GM23338 (cell line): ENCODE data around the gene NIPSNAP3A. TPM values are rescaled to one million over a fixed set of nuclear protein-coding genes. Genes with fewer than 3 reads are reported as not detected.
"Not testable (repeated sequence)": the region's sequence is repeated elsewhere in the genome, so short reads cannot be mapped to it uniquely, and the experiment has no call there.

ENCODE experiments used
- ATAC-seq: fragments of 200-7000 bp; cut with Tn5 transposase; 3 replicates; pipeline ENCODE4 v1.9.1; 2020
- DNase-seq: peaks from one replicate; pipeline ENCODE4 v3.0.0-alpha.2; 2015; ENCODE audit warnings: low spot score
- H2AFZ ChIP-seq: fragments of 200-600 bp; sonication (generic); 2 replicates; pipeline ENCODE4 v1.8.0; 2016; ENCODE audit warnings: antibody characterized with exemption, mild to moderate bottlenecking, moderate library complexity
- H3F3A ChIP-seq: fragments of 200-600 bp; sonication (generic); replicated peaks from 2 replicates; pipeline ENCODE4 v1.8.0; 2017; ENCODE audit warnings: antibody characterized with exemption, mixed run types, low read depth
- H3K27ac ChIP-seq: fragments of 200-600 bp; sonication (generic); 2 replicates; pipeline ENCODE4 v1.6.1; 2016; ENCODE audit warnings: low read depth
- H3K27me3 ChIP-seq: fragments of 200-600 bp; sonication (generic); 2 replicates; pipeline ENCODE4 v1.8.0; 2016; ENCODE audit warnings: mild to moderate bottlenecking, mixed run types, moderate library complexity; ENCODE audit not compliant: insufficient read depth
- H3K36me3 ChIP-seq: fragments of 200-600 bp; sonication (generic); 2 replicates; pipeline ENCODE4 v1.8.0; 2016; ENCODE audit warnings: mild to moderate bottlenecking; ENCODE audit not compliant: insufficient read depth
- H3K4me1 ChIP-seq: fragments of 200-600 bp; sonication (generic); 2 replicates; pipeline ENCODE4 v1.8.0; 2016; ENCODE audit warnings: mild to moderate bottlenecking, moderate library complexity; ENCODE audit not compliant: insufficient read depth
- H3K4me2 ChIP-seq: fragments of 200-600 bp; sonication (generic); 2 replicates; pipeline ENCODE4 v1.7.1; 2017; ENCODE audit warnings: mixed run types
- H3K4me3 ChIP-seq: fragments of 200-600 bp; sonication (generic); 2 replicates; pipeline ENCODE4 v1.6.1; 2016; ENCODE audit warnings: mixed run types
- H3K79me2 ChIP-seq: fragments of 200-600 bp; sonication (generic); replicated peaks from 2 replicates; pipeline ENCODE4 v1.8.0; 2017; ENCODE audit warnings: mild to moderate bottlenecking; ENCODE audit not compliant: insufficient read depth
- H3K9me2 ChIP-seq: fragments of 200-600 bp; sonication (generic); 2 replicates; pipeline ENCODE4 v1.8.0; 2017; ENCODE audit not compliant: insufficient read depth
- H4K20me1 ChIP-seq: fragments of 200-600 bp; sonication (generic); replicated peaks from 2 replicates; pipeline ENCODE4 v1.8.0; 2017; ENCODE audit warnings: mild to moderate bottlenecking; ENCODE audit not compliant: insufficient read depth
- H3K27ac Mint-ChIP-seq: 2 replicates; pipeline ENCODE4 v1.8.0; 2020; ENCODE audit warnings: inconsistent platforms, mild to moderate bottlenecking, moderate library complexity, mixed read lengths
- H3K27me3 Mint-ChIP-seq: 3 replicates; pipeline ENCODE4 v1.8.0; 2022; ENCODE audit warnings: low read depth, mild to moderate bottlenecking, moderate library complexity, mixed read lengths, inconsistent platforms; ENCODE audit not compliant: insufficient read depth, poor library complexity
- H3K36me3 Mint-ChIP-seq: 3 replicates; pipeline ENCODE4 v1.8.0; 2021; ENCODE audit warnings: low read depth, mild to moderate bottlenecking, inconsistent platforms, moderate library complexity, mixed read lengths
- H3K4me1 Mint-ChIP-seq: 3 replicates; pipeline ENCODE4 v1.8.0; 2020; ENCODE audit warnings: mild to moderate bottlenecking, inconsistent platforms, mixed read lengths
- H3K4me3 Mint-ChIP-seq: 3 replicates; pipeline ENCODE4 v1.8.0; 2021; ENCODE audit warnings: moderate library complexity, mild to moderate bottlenecking, inconsistent platforms, mixed read lengths
- H3K9me3 Mint-ChIP-seq: 3 replicates; pipeline ENCODE4 v1.8.0; 2020; ENCODE audit warnings: moderate library complexity, mild to moderate bottlenecking, inconsistent platforms, mixed read lengths
- polyA plus RNA-seq: library from polyadenylated mRNA; unstranded; fragments of >200 nt; fragmentation: Nextera tagmentation; extraction: Ambion mirVana; gene quantifications from 2 replicates; pipeline ENCODE4 v1.2.1, GENCODE V29; 2016
- total RNA-seq: library from RNA; depleted of rRNA; stranded (reverse); fragments of >200 nt; shearing (Covaris generic); gene quantifications from 2 replicates; pipeline ENCODE4 v1.2.3, GENCODE V29; 2014
- TF ChIP-seq, protein P1 (sequence below): fragments of 250-450 bp; sonication (Bioruptor Pico); IDR thresholded peaks from 2 replicates; pipeline ENCODE4 v1.5.0; 2020; ENCODE audit warnings: mild to moderate bottlenecking, moderate library complexity
- TF ChIP-seq, protein P2 (sequence below), 2 experiments: fragments of 200-600 bp in 1 of 2; sonication (generic) in 1 of 2; conservative IDR thresholded peaks; 2 replicates each; pipeline versions ENCODE4 v1.5.1 to v1.6.1; 2016 to 2017; ENCODE audit warnings: antibody characterized with exemption in 2 of 2, low read depth in 2 of 2, mild to moderate bottlenecking in 2 of 2, moderate library complexity in 1 of 2

The NIPSNAP3A gene
- total and polyA plus RNA-seq, 2 experiments from 2014 or later, result 9.6 to 13.0 TPM

DNA sequence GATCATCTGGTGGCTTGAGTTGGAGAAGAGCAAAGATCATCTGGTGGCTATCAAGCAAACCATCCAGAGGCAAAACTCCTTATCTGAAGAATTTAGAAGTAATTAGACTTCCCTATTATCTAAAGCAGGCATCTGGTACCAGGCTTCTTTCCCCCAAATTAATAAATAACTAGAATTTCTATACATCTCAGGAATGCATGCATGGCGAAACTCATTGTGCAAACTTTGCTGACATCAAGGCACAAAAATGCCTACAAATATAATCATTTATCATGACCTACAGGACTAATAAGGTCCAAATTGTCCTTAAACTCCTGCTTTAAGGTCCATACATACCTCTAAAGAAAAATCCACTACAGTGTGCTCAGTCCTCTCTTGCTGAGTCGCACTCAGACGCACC, 47.2 kb upstream of the NIPSNAP3A start (continued):
- TF ChIP-seq, protein P1, sequence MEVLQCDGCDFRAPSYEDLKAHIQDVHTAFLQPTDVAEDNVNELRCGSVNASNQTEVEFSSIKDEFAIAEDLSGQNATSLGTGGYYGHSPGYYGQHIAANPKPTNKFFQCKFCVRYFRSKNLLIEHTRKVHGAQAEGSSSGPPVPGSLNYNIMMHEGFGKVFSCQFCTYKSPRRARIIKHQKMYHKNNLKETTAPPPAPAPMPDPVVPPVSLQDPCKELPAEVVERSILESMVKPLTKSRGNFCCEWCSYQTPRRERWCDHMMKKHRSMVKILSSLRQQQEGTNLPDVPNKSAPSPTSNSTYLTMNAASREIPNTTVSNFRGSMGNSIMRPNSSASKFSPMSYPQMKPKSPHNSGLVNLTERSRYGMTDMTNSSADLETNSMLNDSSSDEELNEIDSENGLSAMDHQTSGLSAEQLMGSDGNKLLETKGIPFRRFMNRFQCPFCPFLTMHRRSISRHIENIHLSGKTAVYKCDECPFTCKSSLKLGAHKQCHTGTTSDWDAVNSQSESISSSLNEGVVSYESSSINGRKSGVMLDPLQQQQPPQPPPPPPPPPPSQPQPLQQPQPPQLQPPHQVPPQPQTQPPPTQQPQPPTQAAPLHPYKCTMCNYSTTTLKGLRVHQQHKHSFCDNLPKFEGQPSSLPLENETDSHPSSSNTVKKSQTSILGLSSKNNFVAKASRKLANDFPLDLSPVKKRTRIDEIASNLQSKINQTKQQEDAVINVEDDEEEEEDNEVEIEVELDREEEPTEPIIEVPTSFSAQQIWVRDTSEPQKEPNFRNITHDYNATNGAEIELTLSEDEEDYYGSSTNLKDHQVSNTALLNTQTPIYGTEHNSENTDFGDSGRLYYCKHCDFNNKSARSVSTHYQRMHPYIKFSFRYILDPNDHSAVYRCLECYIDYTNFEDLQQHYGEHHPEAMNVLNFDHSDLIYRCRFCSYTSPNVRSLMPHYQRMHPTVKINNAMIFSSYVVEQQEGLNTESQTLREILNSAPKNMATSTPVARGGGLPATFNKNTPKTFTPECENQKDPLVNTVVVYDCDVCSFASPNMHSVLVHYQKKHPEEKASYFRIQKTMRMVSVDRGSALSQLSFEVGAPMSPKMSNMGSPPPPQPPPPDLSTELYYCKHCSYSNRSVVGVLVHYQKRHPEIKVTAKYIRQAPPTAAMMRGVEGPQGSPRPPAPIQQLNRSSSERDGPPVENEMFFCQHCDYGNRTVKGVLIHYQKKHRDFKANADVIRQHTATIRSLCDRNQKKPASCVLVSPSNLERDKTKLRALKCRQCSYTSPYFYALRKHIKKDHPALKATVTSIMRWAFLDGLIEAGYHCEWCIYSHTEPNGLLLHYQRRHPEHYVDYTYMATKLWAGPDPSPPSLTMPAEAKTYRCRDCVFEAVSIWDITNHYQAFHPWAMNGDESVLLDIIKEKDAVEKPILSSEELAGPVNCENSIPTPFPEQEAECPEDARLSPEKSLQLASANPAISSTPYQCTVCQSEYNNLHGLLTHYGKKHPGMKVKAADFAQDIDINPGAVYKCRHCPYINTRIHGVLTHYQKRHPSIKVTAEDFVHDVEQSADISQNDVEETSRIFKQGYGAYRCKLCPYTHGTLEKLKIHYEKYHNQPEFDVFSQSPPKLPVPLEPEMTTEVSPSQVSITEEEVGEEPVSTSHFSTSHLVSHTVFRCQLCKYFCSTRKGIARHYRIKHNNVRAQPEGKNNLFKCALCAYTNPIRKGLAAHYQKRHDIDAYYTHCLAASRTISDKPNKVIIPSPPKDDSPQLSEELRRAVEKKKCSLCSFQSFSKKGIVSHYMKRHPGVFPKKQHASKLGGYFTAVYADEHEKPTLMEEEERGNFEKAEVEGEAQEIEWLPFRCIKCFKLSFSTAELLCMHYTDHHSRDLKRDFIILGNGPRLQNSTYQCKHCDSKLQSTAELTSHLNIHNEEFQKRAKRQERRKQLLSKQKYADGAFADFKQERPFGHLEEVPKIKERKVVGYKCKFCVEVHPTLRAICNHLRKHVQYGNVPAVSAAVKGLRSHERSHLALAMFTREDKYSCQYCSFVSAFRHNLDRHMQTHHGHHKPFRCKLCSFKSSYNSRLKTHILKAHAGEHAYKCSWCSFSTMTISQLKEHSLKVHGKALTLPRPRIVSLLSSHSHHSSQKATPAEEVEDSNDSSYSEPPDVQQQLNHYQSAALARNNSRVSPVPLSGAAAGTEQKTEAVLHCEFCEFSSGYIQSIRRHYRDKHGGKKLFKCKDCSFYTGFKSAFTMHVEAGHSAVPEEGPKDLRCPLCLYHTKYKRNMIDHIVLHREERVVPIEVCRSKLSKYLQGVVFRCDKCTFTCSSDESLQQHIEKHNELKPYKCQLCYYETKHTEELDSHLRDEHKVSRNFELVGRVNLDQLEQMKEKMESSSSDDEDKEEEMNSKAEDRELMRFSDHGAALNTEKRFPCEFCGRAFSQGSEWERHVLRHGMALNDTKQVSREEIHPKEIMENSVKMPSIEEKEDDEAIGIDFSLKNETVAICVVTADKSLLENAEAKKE (CRISPR knock-in tag), result no peak

DNA sequence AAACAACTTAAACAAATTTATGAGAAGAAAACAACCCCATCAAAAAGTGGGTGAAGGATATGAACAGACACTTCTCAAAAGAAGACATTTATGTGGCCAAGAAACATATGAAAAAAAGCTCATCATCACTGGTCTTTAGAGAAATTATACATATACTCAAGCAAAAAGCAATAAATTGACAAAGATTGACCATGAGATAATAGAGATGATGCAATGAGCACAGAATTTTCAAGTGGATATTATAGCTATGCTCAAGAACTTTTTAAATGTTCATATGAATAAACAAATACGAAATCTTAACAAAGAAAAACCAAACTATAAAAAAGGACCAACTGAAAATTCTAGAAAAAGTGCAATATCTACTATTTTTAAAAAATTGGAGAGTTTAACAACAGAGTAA, 38.7 kb upstream of the NIPSNAP3A start:
- not testable (repeated sequence) for H3F3A ChIP-seq

DNA sequence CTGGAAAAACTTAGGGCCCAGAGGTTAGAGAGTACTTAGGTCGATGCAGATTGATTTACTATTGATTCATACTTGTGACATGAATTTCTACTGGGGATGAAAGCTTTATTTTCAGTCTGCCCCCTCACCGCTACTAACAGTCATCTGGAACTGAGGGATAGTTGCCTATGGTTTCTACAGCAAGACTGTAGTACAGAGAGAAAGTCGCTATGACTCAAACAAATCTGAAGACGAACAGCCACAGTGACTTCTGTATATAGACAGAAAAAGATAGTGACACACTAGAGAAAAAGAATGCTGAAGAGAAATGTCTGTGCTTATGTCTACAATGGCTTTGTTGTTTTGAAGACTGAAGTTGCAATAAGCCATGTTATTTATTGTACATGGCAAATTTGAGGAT, 35.9 kb upstream of the NIPSNAP3A start:
- TF ChIP-seq, protein P2, sequence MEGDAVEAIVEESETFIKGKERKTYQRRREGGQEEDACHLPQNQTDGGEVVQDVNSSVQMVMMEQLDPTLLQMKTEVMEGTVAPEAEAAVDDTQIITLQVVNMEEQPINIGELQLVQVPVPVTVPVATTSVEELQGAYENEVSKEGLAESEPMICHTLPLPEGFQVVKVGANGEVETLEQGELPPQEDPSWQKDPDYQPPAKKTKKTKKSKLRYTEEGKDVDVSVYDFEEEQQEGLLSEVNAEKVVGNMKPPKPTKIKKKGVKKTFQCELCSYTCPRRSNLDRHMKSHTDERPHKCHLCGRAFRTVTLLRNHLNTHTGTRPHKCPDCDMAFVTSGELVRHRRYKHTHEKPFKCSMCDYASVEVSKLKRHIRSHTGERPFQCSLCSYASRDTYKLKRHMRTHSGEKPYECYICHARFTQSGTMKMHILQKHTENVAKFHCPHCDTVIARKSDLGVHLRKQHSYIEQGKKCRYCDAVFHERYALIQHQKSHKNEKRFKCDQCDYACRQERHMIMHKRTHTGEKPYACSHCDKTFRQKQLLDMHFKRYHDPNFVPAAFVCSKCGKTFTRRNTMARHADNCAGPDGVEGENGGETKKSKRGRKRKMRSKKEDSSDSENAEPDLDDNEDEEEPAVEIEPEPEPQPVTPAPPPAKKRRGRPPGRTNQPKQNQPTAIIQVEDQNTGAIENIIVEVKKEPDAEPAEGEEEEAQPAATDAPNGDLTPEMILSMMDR (conservative IDR thresholded peaks at IDR 0.05; ENCODE audit: low read depth in 2 of 2), result no peak

More for the DNA sequence above, 38.7 kb upstream of the NIPSNAP3A start:
- H3K27me3 ChIP-seq, H3K4me3 Mint-ChIP-seq, DNase-seq, H3K9me2 ChIP-seq, H3K36me3 ChIP-seq, H4K20me1 ChIP-seq, H3K4me3 ChIP-seq, H3K27me3 Mint-ChIP-seq, H3K4me1 Mint-ChIP-seq, H3K9me3 Mint-ChIP-seq, H3K27ac ChIP-seq, ATAC-seq, H3K27ac Mint-ChIP-seq, H3K36me3 Mint-ChIP-seq, H3K4me2 ChIP-seq, H3K79me2 ChIP-seq, H2AFZ ChIP-seq, H3K4me1 ChIP-seq: not testable (repeated sequence)

More for the DNA sequence above, 35.9 kb upstream of the NIPSNAP3A start:
- Mint-ChIP-seq H3K27me3 (no peaks in the 10 kb centered on the region), H3K4me1 (no peaks in the 10 kb centered on the region), H3K36me3 (no peaks in the 10 kb centered on the region), H3K4me3 (no peak overlapping the region), H3K27ac (no peak overlapping the region), H3K9me3 (no peaks in the 10 kb centered on the region)
- no peaks in the 10 kb centered on the region for H4K20me1 ChIP-seq
- no peaks in the 10 kb centered on the region for H3K79me2 ChIP-seq
- no peaks in the 10 kb centered on the region for H3K9me2 ChIP-seq
- no peak overlapping the region for H3K27ac ChIP-seq
- DNase-seq (no peak), ATAC-seq (no peak)
- H3K4me3 ChIP-seq, result no peak overlapping the region
- no peak overlapping the region for H2AFZ ChIP-seq
- H3K4me2 ChIP-seq, result no peak overlapping the region
- H3K27me3 ChIP-seq, result no peaks in the 10 kb centered on the region
- no peaks in the 10 kb centered on the region for H3K4me1 ChIP-seq
- no peaks in the 10 kb centered on the region for H3K36me3 ChIP-seq
- no peaks in the 10 kb centered on the region for H3F3A ChIP-seq
